Adipocyte (in vitro differentiated cells): ENCODE results near the gene AGTR1.
A peak's percentile ranks its signal among the peaks of the same experiment; 100 is the strongest.

ENCODE experiments used
- DNase-seq: peaks from one replicate; pipeline ENCODE4 v3.0.0-alpha.2; 2015; ENCODE audit warnings: low read depth
- H3K27me3 ChIP-seq: replicated peaks from 2 replicates; pipeline ENCODE4 v1.7.0; 2013; ENCODE audit warnings: mild to moderate bottlenecking, low read length, moderate library complexity; ENCODE audit not compliant: control insufficient read depth, insufficient read depth
- H3K36me3 ChIP-seq: 2 replicates; pipeline ENCODE4 v1.7.0; 2013; ENCODE audit warnings: low read length, mild to moderate bottlenecking, moderate library complexity; ENCODE audit not compliant: control insufficient read depth, insufficient read depth, severe bottlenecking
- H3K4me1 ChIP-seq: 2 replicates; pipeline ENCODE4 v1.7.0; 2013; ENCODE audit warnings: mild to moderate bottlenecking, low read length, moderate library complexity; ENCODE audit not compliant: control insufficient read depth, insufficient read depth
- H3K4me3 ChIP-seq: 2 replicates; pipeline ENCODE4 v1.7.0; 2013; ENCODE audit warnings: mild to moderate bottlenecking, low read length, moderate library complexity
- H3K9ac ChIP-seq: 2 replicates; pipeline ENCODE4 v1.7.0; 2013; ENCODE audit warnings: mild to moderate bottlenecking, low read length, moderate library complexity
- H3K9me3 ChIP-seq: 2 replicates; pipeline ENCODE4 v1.7.0; 2013; ENCODE audit warnings: mild to moderate bottlenecking, low read length, moderate library complexity; ENCODE audit not compliant: control insufficient read depth

The AGTR1 gene

DNA sequence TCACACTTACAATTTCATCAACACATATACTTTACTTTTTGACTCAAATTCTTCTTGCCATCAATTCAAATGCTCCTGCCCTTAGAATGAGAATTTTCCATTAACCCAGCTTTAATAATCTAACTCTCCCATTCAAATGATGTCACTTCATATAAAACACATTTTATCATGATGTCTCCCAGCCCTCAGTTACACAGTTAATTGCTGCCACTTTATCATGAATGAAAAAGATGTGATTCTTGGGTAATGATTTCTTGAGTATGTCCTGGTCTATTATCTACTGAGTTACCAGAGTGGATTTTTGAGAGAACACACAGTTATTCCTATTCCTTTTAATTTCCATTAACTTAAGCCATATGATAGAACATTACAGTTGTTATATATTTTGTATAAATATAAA lies 7.6 kb downstream of the AGTR1 start:
- Histone ChIP-seq H3K9ac (no peak overlapping the region), H3K9me3 (no peaks in the 10 kb centered on the region), H3K36me3 (no peaks in the 10 kb centered on the region), H3K4me1 (peaks cover 5% of the 10 kb centered on the region), H3K27me3 (no peaks in the 10 kb centered on the region), H3K4me3 (no peak overlapping the region)
- DNase-seq, result no peak

DNA sequence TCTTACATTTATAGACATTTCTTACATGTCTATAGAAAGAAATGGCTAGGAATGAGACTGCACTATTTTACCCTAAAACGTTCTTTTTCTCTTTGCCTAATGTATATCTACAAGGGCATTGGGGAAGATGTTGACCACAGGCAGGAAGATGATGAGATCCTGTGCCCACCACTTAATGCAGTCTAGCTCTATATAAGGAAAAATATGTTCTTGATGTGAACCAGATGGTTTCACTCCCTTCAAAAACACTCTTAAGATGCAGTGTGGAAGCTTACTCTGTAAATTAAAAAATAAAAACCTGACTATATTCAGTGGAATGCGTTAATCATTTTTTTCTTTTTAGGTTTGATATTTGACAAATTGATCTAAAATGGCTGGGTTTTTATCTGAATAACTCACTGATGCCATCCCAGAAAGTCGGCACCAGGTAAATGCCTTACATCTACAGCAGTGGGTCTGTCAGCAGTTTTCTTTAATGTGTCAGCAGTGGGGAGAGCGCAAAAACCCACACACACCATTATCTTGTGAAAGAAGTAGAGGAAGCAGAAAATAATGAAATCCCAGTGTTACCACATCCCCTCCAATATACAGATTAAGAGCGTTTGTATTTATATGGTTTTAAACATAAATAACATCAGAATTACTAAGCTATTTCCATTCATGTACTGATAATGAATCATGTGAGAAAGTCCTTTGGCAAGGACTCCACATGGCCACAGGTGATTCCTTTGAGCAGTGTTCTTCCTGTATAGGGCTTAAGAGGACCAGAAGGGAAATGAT lies 10.1 kb downstream of the AGTR1 start:
- Histone ChIP-seq H3K9me3 (no peaks in the 10 kb centered on the region), H3K36me3 (no peaks in the 10 kb centered on the region), H3K4me1 (no peaks in the 10 kb centered on the region), H3K9ac (no peak overlapping the region), H3K4me3 (no peak overlapping the region), H3K27me3 (no peaks in the 10 kb centered on the region)
- peak; percentile 44 for DNase-seq

DNA sequence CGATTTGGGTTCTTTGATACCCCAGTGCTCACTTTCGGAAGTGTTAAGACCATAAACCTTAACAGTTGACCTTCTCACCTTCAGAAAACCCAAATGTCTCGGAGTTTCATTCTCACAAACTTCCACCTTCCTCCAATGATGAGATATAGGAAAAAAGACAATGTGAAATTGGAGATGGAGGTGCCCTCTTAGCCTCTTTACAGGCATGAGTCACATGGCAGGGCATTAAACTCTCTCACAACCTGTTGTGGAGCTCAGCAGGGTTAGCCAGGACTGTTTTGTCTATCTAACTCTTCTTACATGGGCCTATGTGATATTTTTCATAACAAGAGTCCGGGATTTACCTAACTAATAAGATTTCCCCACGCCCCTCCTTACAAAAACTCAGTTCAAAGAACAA lies 10.7 kb downstream of the AGTR1 start:
- H3K36me3 ChIP-seq, result no peaks in the 10 kb centered on the region
- H3K4me3 ChIP-seq, result no peak overlapping the region
- DNase-seq, result no peak
- no peaks in the 10 kb centered on the region for H3K9me3 ChIP-seq
- H3K27me3 ChIP-seq, result no peaks in the 10 kb centered on the region
- no peak overlapping the region for H3K9ac ChIP-seq
- no peaks in the 10 kb centered on the region for H3K4me1 ChIP-seq

DNA sequence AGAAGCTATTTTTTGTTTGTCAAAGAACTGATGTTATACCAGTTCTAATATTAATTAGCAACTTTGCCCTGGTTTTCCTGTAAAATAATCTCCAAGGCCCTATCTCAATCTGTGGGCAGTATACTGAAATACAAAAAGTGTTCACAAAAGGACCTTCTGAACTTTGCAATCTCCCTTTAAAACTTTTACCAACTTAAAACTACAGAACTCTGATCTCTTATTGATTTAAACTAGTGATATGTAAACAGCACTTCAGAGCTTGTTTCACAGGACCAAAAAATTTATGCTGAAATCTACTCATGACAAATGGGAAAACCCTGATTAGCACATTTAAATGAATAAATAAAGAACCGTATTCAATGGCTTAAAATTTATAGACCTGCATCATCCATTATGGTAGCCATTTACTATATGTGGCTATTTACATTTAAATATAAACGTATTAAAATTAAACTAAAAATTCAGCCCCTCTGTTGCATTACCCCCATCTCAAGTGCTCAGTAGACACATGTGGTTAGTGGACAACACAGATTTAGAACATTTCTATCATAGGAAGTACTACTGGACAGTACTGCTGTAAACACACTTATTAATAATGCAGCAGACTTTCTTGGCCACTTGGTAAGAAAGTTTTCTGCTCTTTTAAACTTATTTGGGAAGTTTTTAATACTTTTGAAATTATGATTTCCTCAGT lies 12.0 kb downstream of the AGTR1 start:
- Histone ChIP-seq H3K4me1 (no peaks in the 10 kb centered on the region), H3K9ac (no peak overlapping the region), H3K36me3 (no peaks in the 10 kb centered on the region), H3K27me3 (no peaks in the 10 kb centered on the region), H3K4me3 (no peak overlapping the region), H3K9me3 (no peaks in the 10 kb centered on the region)
- no peak for DNase-seq

DNA sequence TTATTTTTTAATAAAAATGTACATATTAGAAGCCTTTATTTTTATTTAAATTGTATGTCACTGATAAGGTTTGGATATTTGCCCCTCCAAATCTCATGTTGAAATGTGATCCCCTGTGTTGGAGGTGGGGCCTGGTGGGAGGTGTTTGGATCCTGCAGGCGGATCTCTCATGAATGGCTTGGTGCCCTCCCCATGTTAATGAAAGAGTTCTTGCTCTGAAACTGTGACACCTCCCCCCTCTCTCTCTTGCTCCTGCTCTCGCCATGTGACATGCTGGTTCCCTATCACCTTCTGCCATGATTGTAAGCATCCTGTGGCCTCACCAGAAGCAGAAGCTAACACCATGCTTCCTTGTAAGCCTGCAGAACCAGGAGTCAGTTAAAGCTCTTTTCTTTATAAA lies 13.0 kb downstream of the AGTR1 start:
- Histone ChIP-seq H3K27me3 (no peaks in the 10 kb centered on the region), H3K4me1 (no peaks in the 10 kb centered on the region), H3K4me3 (no peak overlapping the region), H3K9ac (no peak overlapping the region), H3K36me3 (no peaks in the 10 kb centered on the region), H3K9me3 (no peaks in the 10 kb centered on the region)
- no peak for DNase-seq

DNA sequence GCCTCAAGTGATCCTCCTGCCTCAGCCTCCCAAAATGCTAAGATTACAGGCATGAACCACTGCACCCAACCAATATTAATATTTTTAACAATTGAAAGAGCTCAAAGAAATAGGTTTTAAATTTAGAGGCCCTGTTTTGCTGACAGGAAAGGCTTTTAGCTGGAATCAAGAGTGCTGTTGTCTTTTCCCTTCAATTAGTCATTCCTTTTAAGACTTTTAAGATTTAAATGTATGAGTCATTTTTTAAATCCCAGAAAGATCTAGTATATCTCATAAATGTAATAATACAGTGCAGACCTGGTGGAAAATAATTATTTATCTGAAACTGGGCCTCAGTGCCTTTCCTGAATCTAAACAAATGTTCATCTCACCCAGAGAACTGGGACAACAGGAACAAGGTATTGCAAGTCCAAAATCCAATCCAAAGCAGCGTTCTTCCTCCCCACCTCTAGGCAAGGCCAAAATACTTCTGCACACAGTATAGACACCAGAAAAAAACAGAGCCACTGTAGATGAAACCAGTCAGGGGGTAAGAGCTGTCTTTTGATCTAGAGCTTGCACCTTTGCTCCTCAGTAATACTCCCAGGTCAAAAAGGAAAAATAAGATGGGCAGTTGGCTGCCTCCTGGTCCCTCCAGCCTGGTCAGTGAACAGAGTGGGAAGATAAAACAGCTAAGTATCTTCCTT lies 14.4 kb downstream of the AGTR1 start:
- Histone ChIP-seq H3K4me3 (no peak overlapping the region), H3K9me3 (no peaks in the 10 kb centered on the region), H3K4me1 (peaks cover 4% of the 10 kb centered on the region), H3K27me3 (no peaks in the 10 kb centered on the region), H3K9ac (no peak overlapping the region), H3K36me3 (no peaks in the 10 kb centered on the region)
- peak; percentile 28 for DNase-seq

GRCh38 chr3:148714521-148714920 lies 16.8 kb downstream of the AGTR1 start:
- H3K4me1 ChIP-seq, result peaks cover 9% of the 10 kb centered on the region
- no peak for DNase-seq
- no peaks in the 10 kb centered on the region for H3K36me3 ChIP-seq
- no peaks in the 10 kb centered on the region for H3K9me3 ChIP-seq
- no peak overlapping the region for H3K4me3 ChIP-seq
- H3K27me3 ChIP-seq, result no peaks in the 10 kb centered on the region
- no peak overlapping the region for H3K9ac ChIP-seq

DNA sequence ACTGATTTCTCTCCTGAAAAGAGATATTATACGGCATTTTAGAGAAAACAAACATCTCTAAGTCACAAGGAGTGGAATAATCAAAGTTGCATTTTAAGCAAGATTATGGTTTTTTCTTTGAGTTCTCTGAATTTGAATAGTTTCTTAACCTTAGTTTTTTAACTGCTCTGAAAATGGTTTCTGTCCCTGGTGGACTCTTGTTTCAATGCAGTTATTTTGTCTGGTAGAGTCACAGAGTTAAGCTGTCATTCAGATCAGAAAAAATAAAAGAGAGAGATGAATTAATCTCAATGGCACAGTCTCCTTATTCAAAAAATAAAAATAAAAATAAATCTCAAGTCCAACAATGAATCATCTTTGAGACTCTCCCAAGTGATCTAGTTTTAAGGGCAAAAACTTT lies 19.0 kb downstream of the AGTR1 start:
- Histone ChIP-seq H3K4me1 (peaks cover 9% of the 10 kb centered on the region), H3K36me3 (no peaks in the 10 kb centered on the region), H3K4me3 (no peak overlapping the region), H3K27me3 (no peaks in the 10 kb centered on the region), H3K9ac (no peak overlapping the region), H3K9me3 (no peaks in the 10 kb centered on the region)
- no peak for DNase-seq

DNA sequence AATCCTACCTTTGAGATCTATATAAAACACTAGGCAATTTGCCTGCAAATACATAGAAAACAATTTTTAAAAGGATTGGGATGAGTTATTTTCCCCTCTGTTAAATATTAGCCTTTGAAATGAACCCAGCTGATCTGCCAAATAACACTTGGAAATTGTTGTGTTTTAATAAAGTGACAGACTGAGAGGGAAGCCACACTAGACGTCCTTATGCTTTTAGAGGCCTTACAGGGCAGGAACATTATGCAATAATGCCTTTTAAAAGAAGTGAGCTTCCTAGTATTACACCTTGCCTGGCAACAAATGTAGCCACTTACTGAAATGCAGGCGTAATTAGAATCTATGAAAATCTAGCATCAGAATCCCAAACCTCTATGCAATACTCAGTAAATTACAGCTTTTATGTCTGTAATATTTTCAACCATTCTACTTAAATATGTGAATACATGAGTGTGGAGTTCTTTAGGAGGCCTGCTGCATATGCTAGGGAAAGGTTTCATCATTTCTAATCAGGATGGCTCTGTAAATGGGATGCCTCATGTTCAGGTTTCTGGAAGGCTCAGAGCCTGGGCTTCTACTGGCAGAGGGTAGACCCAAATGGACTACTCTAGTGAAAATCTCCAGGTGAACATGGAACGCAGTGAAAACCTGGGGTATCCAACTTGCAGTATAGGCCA lies 20.3 kb downstream of the AGTR1 start:
- Histone ChIP-seq H3K4me1 (peaks cover 13% of the 10 kb centered on the region), H3K27me3 (no peaks in the 10 kb centered on the region), H3K9ac (no peak overlapping the region), H3K36me3 (no peaks in the 10 kb centered on the region), H3K4me3 (no peak overlapping the region), H3K9me3 (no peaks in the 10 kb centered on the region)
- no peak for DNase-seq

DNA sequence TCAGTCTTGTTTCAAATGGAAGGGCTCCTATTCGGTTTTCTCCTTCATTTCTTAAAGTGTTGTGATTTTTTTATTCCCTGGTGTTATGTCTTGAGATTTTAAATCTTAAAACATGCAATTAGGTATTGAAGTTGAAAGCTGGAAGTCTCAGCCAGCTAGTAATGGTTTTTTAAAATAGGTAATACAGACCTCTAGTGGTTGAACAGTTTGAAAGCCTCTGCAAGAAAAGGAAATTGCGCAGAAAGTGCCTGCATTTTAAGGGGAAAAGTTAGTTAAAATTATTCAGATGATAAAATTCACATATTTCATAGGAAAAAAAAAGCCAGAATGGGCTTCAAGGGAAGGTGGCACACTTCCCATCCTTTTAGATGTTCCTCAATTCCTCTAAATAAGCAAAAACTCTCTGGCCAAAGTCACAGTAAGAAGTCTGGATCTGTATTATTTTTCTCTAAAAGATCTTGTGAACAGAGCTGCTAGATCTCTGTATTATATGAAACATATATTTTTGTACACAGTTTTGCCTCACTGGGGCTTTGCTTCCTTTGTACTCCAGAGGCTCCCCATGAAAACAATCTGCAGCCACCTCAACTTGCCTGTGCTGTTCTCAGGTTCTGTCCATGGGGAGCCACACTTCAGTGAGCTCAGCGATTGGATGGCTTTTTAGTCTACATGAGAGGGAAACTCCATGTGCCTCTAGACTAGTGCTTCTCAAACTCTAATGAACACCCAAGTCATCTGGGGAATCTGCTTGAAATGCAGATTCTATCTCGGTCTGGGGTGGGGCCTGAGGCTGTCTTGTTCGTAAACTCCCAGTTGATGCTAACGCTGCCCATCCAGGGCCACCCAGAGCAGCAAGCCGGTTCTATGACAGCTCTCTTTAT lies 21.5 kb downstream of the AGTR1 start:
- no peaks in the 10 kb centered on the region for H3K27me3 ChIP-seq
- H3K4me3 ChIP-seq, result no peak overlapping the region
- H3K9ac ChIP-seq, result peak overlapping the region; percentile 6
- peak; percentile 64 for DNase-seq
- H3K9me3 ChIP-seq, result no peaks in the 10 kb centered on the region
- H3K36me3 ChIP-seq, result no peaks in the 10 kb centered on the region
- H3K4me1 ChIP-seq, result peaks cover 21% of the 10 kb centered on the region
